GM18858 (cell line): Measurements from ENCODE around the gene CATSPERD.

Experiments
- ATAC-seq: cut with Tn5 transposase; IDR thresholded peaks from one replicate; pipeline ENCODE4 v1.9.1; 2021; ENCODE audit not compliant: unreplicated experiment

CATSPERD gene

DNA sequence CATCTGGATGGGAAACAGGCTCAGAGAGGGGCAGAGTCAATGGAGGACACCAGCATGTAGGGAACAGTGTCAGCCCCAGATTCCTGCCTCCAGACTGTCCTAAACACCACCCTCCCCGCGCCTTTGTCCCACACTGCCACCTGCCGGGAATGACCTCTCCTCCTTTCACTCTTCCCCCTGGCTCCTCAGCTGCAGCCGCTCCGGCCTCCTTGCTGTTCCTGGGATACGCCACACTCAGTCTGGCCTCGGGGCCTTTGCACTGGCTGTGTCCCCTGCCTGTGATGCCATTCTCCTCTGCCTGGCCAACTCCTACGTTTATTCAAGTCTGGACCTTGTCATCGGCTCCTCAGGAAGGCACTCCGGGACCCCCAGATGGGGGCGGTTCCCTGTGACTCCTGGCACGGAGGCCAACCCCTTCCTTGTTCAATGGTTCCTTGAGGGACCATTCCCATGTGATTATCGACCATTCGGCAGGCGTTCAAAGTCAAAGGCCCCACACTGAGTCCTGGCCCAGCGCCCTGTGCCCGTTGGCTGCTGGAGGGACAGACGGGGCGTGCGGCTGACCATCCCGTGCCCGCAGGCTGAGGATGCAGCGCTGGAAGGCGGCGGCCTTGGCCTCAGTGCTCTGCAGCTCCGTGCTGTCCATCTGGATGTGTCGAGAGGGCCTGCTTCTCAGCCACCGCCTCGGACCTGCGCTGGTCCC lies 103.3 kb downstream of the CATSPERD start:
- no peak for ATAC-seq

DNA sequence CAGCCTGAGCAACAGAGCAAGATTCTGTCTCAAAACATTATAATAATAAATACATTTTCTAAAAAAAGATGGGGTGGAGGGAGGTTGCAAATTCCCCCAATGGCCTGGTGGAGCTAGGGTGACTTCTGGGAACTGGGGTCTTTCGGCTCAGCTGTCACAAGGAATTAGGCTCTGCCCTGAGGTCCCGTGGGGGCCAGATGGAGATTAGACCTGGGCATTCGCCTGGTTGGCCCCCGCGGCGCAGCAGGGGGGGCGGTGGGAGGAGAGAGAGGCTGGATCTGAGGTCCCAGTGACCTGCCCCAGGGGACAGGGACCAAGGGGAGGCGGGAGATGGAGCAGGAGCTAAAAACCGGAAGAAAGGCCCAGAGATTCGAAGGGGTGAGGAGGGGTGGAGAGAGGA lies 104.3 kb downstream of the CATSPERD start:
- no peak for ATAC-seq

DNA sequence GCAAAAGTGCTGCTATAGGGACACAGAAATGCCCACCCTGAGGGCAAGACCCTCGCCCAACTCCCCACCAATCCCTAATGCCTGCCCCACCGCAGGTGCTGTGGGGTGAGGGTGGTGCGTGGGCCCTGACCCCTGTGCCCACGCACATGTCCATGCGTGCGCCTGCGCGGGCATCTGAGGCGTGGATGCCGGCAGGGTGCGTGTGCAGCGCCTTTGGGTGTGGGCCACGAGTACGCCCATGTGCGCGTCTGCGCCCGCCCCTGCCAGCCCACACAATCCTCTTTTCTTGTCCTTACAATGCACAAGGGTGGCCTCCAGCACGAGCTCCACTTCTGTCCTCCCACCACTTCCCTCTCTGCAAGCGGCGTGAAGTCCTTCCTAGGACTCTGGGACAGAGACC lies 104.7 kb downstream of the CATSPERD start:
- ATAC-seq = no peak

DNA sequence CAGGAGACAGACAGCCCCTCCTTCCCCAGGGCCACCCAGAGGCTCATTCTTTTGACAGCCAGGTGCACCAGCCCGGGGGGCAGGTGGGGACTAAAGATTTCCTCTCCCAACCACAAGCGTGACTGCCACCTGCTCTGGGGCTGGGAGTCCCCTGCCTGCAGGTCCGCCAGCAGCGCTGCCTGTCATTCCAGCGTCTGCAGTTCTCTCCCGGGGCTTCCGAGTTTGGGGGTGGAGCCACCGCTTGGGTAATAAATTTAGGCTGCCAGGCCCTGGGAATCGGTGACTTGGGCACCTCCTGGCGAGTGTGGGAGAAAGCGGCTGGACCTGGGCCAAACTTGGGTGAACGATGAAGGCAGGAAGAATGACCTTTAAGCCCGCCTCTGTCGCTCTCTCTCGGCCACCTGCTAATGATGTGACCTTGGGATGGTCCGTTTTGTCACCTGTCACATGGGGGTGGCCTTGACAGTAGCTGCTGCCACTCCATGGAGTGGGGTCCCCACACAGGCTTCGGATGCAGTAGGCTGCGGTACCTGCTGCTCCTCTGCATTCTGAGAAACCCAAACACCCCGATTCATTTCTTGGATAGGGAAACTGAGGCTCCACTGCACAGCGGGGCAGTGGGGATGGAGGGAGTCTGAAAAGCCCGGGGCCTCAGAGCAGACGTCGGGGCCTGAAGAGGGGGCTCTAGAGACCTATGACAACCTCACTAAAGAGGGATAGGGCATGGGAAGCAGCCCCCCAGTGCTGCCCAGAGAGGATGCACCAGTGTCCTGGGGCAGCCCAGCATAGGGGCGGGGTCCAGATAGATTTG lies 106.3 kb downstream of the CATSPERD start:
- ATAC-seq = no peak

DNA sequence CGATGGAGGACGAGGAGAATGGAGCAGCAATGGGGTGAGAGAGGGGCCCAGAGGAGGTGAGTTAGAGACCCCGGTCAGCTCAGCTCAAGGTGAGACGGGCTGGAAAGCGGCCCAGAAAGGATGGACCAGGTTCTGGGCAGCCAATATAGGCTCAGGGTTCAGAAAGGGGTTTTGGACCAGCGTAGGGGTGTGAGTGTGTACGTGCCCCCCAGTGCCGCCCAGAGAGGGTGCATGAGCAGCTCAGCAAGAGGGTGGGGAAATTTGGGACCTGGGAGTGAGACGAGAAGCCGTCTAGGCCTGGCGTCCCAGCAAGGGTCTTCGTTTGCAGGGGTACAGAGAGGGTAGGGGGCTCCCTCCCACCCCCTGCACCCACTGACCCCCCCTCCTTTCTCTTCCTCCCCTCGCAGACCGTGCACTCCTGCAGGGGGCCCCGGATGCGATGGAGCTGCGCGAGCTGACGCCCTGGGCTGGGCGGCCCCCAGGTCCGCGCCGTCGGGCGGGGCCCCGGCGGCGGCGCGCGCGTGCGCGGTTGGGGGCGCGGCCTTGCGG lies 107.0 kb downstream of the CATSPERD start:
- no peak for ATAC-seq

DNA sequence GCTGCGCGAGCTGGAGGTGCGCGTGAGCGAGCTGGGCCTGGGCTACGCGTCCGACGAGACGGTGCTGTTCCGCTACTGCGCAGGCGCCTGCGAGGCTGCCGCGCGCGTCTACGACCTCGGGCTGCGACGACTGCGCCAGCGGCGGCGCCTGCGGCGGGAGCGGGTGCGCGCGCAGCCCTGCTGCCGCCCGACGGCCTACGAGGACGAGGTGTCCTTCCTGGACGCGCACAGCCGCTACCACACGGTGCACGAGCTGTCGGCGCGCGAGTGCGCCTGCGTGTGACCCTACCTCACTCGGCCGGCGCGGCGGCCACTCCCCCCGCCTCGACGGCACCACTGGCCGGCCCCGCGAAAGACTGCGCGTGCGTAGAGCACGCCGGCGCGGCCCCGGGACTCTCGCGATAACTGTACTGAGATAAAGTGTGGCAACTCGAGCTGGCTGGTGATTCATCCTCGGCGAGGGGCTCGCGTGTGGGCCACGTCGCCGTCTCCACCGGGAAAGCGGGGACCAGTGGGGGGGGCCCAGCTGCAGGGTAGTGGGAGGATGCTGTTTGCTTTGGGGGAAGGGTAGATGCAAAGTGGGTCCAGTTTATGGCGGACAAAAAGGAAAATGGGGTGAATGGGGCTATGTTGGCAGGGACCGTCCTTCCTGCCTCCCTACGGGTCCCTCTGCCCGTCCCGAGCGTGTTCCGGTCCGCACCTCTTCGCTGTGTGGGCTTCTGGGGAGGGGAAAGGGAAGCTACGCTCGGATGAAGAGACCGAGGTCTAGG lies 107.6 kb downstream of the CATSPERD start:
- ATAC-seq = peak; percentile 64
